Measurements from ENCODE around the gene FCHO1. TPM values are rescaled to one million over a fixed set of nuclear protein-coding genes. Genes with fewer than 3 reads are reported as not detected.

FCHO1 gene
- total and polyA plus RNA-seq, 10 of the 15 experiments (the other 5 are each of a cell fraction or from before 2014, with no cell fraction given) = 0.14 to 45.8 (median 15.8) TPM

GRCh38 chr19:17811681-17812080, 60.4 kb downstream of the FCHO1 start:
- 60% methylated on average over 20 of the region's 20 CpGs for WGBS (ENCODE audit: insufficient coverage, insufficient replicate concordance, low lambda C conversion rate, missing lambda C conversion rate)

GRCh38 chr19:17812099-17812498, 60.8 kb downstream of the FCHO1 start:
- ChIA-PET CTCF (interaction anchor here (0.7 kb wide), 1 partner anchor 1721 kb away, joined by 3 read pairs; no protein-coding TSS in a partner anchor), RAD21 (ENCODE audit: unreplicated experiment) (no interaction called here), POLR2A (no interaction called here), SMC1A (ENCODE audit: uncharacterized antibody, unreplicated experiment) (no interaction called here)
- Histone ChIP-seq H3K4me2 (ENCODE audit: control insufficient read depth, insufficient read depth) (no peak overlapping the region), H3K36me3 (ENCODE audit: control insufficient read depth in 2 of 2, insufficient read depth in 2 of 2, low read length in 1 of 2) (no peaks in the 10 kb centered on the region), H4K20me1 (ENCODE audit: control insufficient read depth, insufficient read depth) (no peaks in the 10 kb centered on the region), H3K9me3 (replicated peaks; ENCODE audit: control insufficient read depth, insufficient read depth, low read length) (no peaks in the 10 kb centered on the region), H3K79me2 (ENCODE audit: control insufficient read depth, insufficient read depth, low read length) (no peaks in the 10 kb centered on the region), H3K27me3 (replicated peaks in 1 of 2; ENCODE audit: control insufficient read depth in 2 of 2, insufficient read depth in 2 of 2, low read length in 1 of 2) (peaks cover 4% of the 10 kb centered on the region in 2 experiments; a peak in 3 of 4 replicates), H3K4me1 (ENCODE audit: control insufficient read depth, insufficient read depth, low read length) (no peaks in the 10 kb centered on the region), H2AFZ (ENCODE audit: control insufficient read depth, low read depth, low read length) (no peak overlapping the region), H3K4me3 (no peak overlapping the region), H3K9ac (ENCODE audit: control insufficient read depth, insufficient read depth, low read length) (no peak overlapping the region), H3K27ac (ENCODE audit: control insufficient read depth, insufficient read depth) (no peak overlapping the region)
- 29% methylated on average over 5 of the region's 5 CpGs for WGBS (ENCODE audit: insufficient coverage, insufficient replicate concordance, low lambda C conversion rate, missing lambda C conversion rate)
- BruUV-seq (replicated peaks) = no TSS peak
- no peak for FAIRE-seq
- in situ Hi-C loops (cut with MboI) = no loop called here
- intact Hi-C loops (cut with micrococcal nuclease; ENCODE audit: unreplicated experiment) = no loop called here
- ATAC-seq = no peak
- DNase-seq (ENCODE audit: low read depth, low spot score) = no peak
- TF ChIP-seq NR2F1 (conservative IDR thresholded peaks at IDR 0.05) (no peak), SUZ12 (IDR thresholded peaks at IDR 0.05; ENCODE audit: unreplicated experiment) (no peak), TCF3 (IDR thresholded peaks at IDR 0.05; ENCODE audit: borderline replicate concordance, insufficient read depth, low read depth, low read length) (no peak), ZZZ3 (IDR thresholded peaks at IDR 0.05; ENCODE audit: control insufficient read depth, insufficient read length, low read depth) (no peak), SP1 (IDR thresholded peaks at IDR 0.05; ENCODE audit: low read depth, low read length) (no peak), BHLHE40 (IDR thresholded peaks at IDR 0.05; ENCODE audit: borderline replicate concordance in 1 of 2, low read depth in 2 of 2, low read length in 1 of 2) (no peak), EZH2 (IDR thresholded peaks at IDR 0.05; ENCODE audit: borderline replicate concordance, control insufficient read depth, low read depth, low read length) (no peak), ETV6 (conservative IDR thresholded peaks at IDR 0.05 in 1 of 2, IDR thresholded peaks at IDR 0.05 in 1 of 2; ENCODE audit: borderline replicate concordance in 1 of 2, low read depth in 1 of 2) (no peak), CREM (IDR thresholded peaks at IDR 0.05; ENCODE audit: low read depth) (no peak), MEF2B (IDR thresholded peaks at IDR 0.05; ENCODE audit: partially characterized antibody, poor library complexity, severe bottlenecking) (no peak), MYB (IDR thresholded peaks at IDR 0.05; ENCODE audit: borderline replicate concordance, low read depth, low read length) (no peak), SMARCA5 (IDR thresholded peaks at IDR 0.05) (no peak), FOXM1 (IDR thresholded peaks at IDR 0.05; ENCODE audit: low read depth, low read length) (no peak), IKZF1 (conservative IDR thresholded peaks at IDR 0.05) (no peak), NR2C2 (IDR thresholded peaks at IDR 0.05; ENCODE audit: borderline replicate concordance, control insufficient read depth, insufficient read length, low read depth) (no peak)
- TF ChIP-seq, protein P1, sequence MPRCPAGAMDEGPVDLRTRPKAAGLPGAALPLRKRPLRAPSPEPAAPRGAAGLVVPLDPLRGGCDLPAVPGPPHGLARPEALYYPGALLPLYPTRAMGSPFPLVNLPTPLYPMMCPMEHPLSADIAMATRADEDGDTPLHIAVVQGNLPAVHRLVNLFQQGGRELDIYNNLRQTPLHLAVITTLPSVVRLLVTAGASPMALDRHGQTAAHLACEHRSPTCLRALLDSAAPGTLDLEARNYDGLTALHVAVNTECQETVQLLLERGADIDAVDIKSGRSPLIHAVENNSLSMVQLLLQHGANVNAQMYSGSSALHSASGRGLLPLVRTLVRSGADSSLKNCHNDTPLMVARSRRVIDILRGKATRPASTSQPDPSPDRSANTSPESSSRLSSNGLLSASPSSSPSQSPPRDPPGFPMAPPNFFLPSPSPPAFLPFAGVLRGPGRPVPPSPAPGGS (IDR thresholded peaks at IDR 0.05; ENCODE audit: borderline replicate concordance, insufficient read depth, low read depth, low read length, poor library complexity, severe bottlenecking) = no peak

More at GRCh38 chr19:17811681-17812080, 60.4 kb downstream of the FCHO1 start:
- SMC1A ChIA-PET (ENCODE audit: uncharacterized antibody, unreplicated experiment) = no interaction called here
- no peak overlapping the region for H3K9ac ChIP-seq (ENCODE audit: control insufficient read depth, insufficient read depth, low read length)
- in situ Hi-C loops (cut with MboI) (no loop called here), intact Hi-C loops (cut with micrococcal nuclease; ENCODE audit: unreplicated experiment) (no loop called here)
- H3K27ac ChIP-seq (ENCODE audit: control insufficient read depth, insufficient read depth) = no peak overlapping the region
- TF ChIP-seq SREBF2 (IDR thresholded peaks at IDR 0.05; ENCODE audit: low read length) = no peak
- TF ChIP-seq FOS (IDR thresholded peaks at IDR 0.05; ENCODE audit: borderline replicate concordance, extremely low read depth, insufficient read length) = no peak
- no peak for TF ChIP-seq NRF1 (conservative IDR thresholded peaks at IDR 0.05; ENCODE audit: low read depth, low read length)
- no peaks in the 10 kb centered on the region for H4K20me1 ChIP-seq (ENCODE audit: control insufficient read depth, insufficient read depth)
- H3K27me3 ChIP-seq (replicated peaks in 1 of 2; ENCODE audit: control insufficient read depth in 2 of 2, insufficient read depth in 2 of 2, low read length in 1 of 2) = peaks cover 4% of the 10 kb centered on the region in 2 experiments; a peak in 3 of 4 replicates
- H3K9me3 ChIP-seq (replicated peaks; ENCODE audit: control insufficient read depth, insufficient read depth, low read length) = no peaks in the 10 kb centered on the region
- BruUV-seq (replicated peaks) = no TSS peak
- ATAC-seq (no peak), DNase-seq (ENCODE audit: low read depth, low spot score) (no peak), FAIRE-seq (no peak)
- no peaks in the 10 kb centered on the region for H3K79me2 ChIP-seq (ENCODE audit: control insufficient read depth, insufficient read depth, low read length)
- H3K4me1 ChIP-seq (ENCODE audit: control insufficient read depth, insufficient read depth, low read length) = no peaks in the 10 kb centered on the region
- POLR2A ChIA-PET = no interaction called here
- no peak overlapping the region for H3K4me3 ChIP-seq
- no peak overlapping the region for H2AFZ ChIP-seq (ENCODE audit: control insufficient read depth, low read depth, low read length)
- RAD21 ChIA-PET (ENCODE audit: unreplicated experiment) = no interaction called here
- CTCF ChIA-PET = interaction anchor here (0.7 kb wide), 1 partner anchor 1720 kb away, joined by 3 read pairs; no protein-coding TSS in a partner anchor
- no peaks in the 10 kb centered on the region for H3K36me3 ChIP-seq (ENCODE audit: control insufficient read depth in 2 of 2, insufficient read depth in 2 of 2, low read length in 1 of 2)
- H3K4me2 ChIP-seq (ENCODE audit: control insufficient read depth, insufficient read depth) = no peak overlapping the region

Measured in GM12878 (cell line).